RWPE2 (cell line): Measurements from ENCODE around the gene TMBIM1.

Source experiments
- ATAC-seq: fragments of 200-7000 bp; cut with Tn5 transposase; 3 replicates; pipeline ENCODE4 v1.9.1; 2021; ENCODE audit warnings: low read depth
- DNase-seq: peaks from one replicate; pipeline ENCODE4 v3.0.0-alpha.2; 2020; ENCODE audit warnings: low spot score
- H3K27ac ChIP-seq: fragments of 450-650 bp; 2 replicates; pipeline ENCODE4 v1.5.1; 2017; ENCODE audit warnings: mild to moderate bottlenecking; ENCODE audit not compliant: poor library complexity, severe bottlenecking
- H3K27me3 ChIP-seq: fragments of 250-450 bp; sonication (Bioruptor Pico); 2 replicates; pipeline ENCODE4 v1.5.1; 2021; ENCODE audit warnings: mild to moderate bottlenecking, moderate library complexity; ENCODE audit not compliant: insufficient read depth, poor library complexity, severe bottlenecking
- H3K36me3 ChIP-seq: fragments of 250-450 bp; sonication (Bioruptor Pico); 2 replicates; pipeline ENCODE4 v1.5.1; 2020; ENCODE audit warnings: low read depth, mild to moderate bottlenecking, moderate library complexity
- H3K4me1 ChIP-seq: fragments of 250-450 bp; sonication (Bioruptor Pico); 2 replicates; pipeline ENCODE4 v1.5.1; 2021; ENCODE audit warnings: mild to moderate bottlenecking, moderate library complexity; ENCODE audit not compliant: insufficient read depth, poor library complexity, severe bottlenecking
- H3K4me3 ChIP-seq: fragments of 250-450 bp; sonication (Bioruptor Pico); 2 replicates; pipeline ENCODE4 v1.5.1; 2021; ENCODE audit warnings: mild to moderate bottlenecking, moderate library complexity; ENCODE audit not compliant: severe bottlenecking
- H3K9me3 ChIP-seq: fragments of 250-450 bp; sonication (Bioruptor Pico); 2 replicates; pipeline ENCODE4 v1.5.1; 2021; ENCODE audit warnings: mild to moderate bottlenecking, moderate library complexity; ENCODE audit not compliant: severe bottlenecking
- CTCF ChIP-seq: fragments of 450-650 bp; IDR thresholded peaks from one replicate; pipeline ENCODE4 v1.5.1; 2017; ENCODE audit warnings: mild to moderate bottlenecking, moderate library complexity; ENCODE audit not compliant: poor library complexity, severe bottlenecking

The TMBIM1 gene

GRCh38 chr2:218286570-218287459, 5.5 kb downstream of the TMBIM1 start:
- H3K36me3 ChIP-seq = peaks cover 43% of the 10 kb centered on the region
- peaks cover 63% of the 10 kb centered on the region for H3K4me1 ChIP-seq

GRCh38 chr2:218285604-218286003, 6.7 kb downstream of the TMBIM1 start:
- Histone ChIP-seq H3K27me3 (no peaks in the 10 kb centered on the region), H3K9me3 (no peaks in the 10 kb centered on the region), H3K27ac (peak overlapping the region; percentile 95), H3K4me3 (no peak overlapping the region), H3K4me1 (peaks cover 69% of the 10 kb centered on the region), H3K36me3 (peaks cover 55% of the 10 kb centered on the region)
- DNase-seq (no peak), ATAC-seq (no peak)
- no peak for TF ChIP-seq CTCF

More at GRCh38 chr2:218286570-218287459, 5.5 kb downstream of the TMBIM1 start:
- DNase-seq = peak; percentile 94
- Histone ChIP-seq H3K27ac (peak overlapping the region; percentile 95), H3K27me3 (no peaks in the 10 kb centered on the region), H3K9me3 (no peaks in the 10 kb centered on the region), H3K4me3 (peak overlapping the region; percentile 29)
- no peak for TF ChIP-seq CTCF
- peak; percentile 72 for ATAC-seq

GRCh38 chr2:218284106-218284811, 8.0 kb downstream of the TMBIM1 start:
- H3K4me3 ChIP-seq = no peak overlapping the region
- H3K4me1 ChIP-seq = peaks cover 65% of the 10 kb centered on the region
- ATAC-seq (peak; percentile 53), DNase-seq (no peak)
- no peaks in the 10 kb centered on the region for H3K9me3 ChIP-seq
- H3K27me3 ChIP-seq = no peaks in the 10 kb centered on the region
- TF ChIP-seq CTCF = no peak
- H3K27ac ChIP-seq = peak overlapping the region; percentile 95
- H3K36me3 ChIP-seq = peaks cover 59% of the 10 kb centered on the region

- peak; percentile 44 for ATAC-seq
- Histone ChIP-seq H3K27me3 (no peaks in the 10 kb centered on the region), H3K27ac (peak overlapping the region; percentile 95), H3K4me1 (peaks cover 53% of the 10 kb centered on the region), H3K4me3 (no peak overlapping the region), H3K36me3 (peaks cover 78% of the 10 kb centered on the region), H3K9me3 (no peaks in the 10 kb centered on the region)
- DNase-seq = peak; percentile 82
- TF ChIP-seq CTCF = no peak
These were observed 9.9 kb downstream of the TMBIM1 start for GRCh38 chr2:218282173-218282991.
